Activated CD8-positive, alpha-beta memory T cell treated with anti-CD3 and anti-CD28 coated beads for 4 hours (primary cell): ENCODE measurements around the gene CHRNA10.

Experiments used
- DNase-seq, 2 donors: peaks; one replicate each; pipeline ENCODE4 v3.0.0-alpha.2; 2020; ENCODE audit warnings: low read depth in 2 of 2

CHRNA10 gene

GRCh38 chr11:3632070-3632660 lies 39.0 kb downstream of the CHRNA10 start:
- no peak for DNase-seq

- no peak for DNase-seq
Observed at GRCh38 chr11:3631331-3631730, 39.9 kb downstream of the CHRNA10 start.

DNA sequence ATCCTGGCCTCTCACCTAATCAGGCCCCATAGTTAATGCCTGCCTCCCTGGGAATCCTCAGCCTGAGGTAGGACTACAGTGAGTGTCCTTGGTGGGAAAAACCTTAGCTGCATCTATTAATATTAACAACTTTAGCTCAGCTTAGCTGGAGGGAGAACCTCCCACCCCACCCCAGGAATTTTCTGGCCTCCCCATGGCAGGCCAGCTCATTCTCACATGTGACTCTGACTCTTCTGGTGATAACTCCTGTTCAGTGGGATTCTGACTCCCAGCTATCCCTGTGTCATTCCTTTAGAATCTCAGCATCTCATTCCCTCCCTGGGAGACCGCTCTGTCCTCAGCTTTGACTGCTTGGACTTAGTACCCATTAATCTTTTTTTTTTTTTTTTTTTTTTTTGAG lies 43.9 kb downstream of the CHRNA10 start:
- no peak for DNase-seq

DNA sequence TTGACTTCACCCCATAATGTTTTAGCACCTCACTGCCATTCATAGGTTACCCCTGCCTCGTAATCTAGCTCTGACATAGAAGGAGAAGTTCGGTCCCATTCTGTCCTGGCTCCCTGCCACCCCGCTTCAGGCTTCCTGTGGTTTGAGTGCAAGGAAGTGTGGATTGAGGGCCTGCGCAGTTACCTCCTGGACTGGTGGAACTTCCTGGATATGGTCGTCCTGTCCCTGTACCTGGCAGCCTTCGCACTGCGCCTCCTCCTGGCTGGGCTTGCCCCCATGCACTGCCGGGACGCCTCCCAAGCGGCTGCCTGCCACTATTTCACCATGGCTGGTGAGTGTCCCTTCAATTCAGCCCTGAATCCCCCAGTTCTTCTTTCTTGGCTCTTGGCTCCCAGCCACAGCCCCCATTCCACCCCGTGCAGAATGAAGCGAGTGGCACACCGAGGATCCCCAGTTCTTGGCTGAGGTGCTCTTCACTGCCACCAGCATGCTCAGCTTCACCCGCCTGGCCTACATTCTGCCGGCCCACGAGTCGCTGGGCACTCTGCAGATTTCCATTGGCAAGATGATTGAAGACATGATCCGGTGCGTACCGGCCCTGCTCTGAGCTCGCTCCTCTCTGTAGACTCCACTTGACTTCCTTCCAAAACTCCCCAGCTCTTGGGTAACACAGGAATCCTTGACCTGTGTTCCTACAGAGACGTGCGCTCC lies 44.8 kb downstream of the CHRNA10 start:
- no peak for DNase-seq

DNA sequence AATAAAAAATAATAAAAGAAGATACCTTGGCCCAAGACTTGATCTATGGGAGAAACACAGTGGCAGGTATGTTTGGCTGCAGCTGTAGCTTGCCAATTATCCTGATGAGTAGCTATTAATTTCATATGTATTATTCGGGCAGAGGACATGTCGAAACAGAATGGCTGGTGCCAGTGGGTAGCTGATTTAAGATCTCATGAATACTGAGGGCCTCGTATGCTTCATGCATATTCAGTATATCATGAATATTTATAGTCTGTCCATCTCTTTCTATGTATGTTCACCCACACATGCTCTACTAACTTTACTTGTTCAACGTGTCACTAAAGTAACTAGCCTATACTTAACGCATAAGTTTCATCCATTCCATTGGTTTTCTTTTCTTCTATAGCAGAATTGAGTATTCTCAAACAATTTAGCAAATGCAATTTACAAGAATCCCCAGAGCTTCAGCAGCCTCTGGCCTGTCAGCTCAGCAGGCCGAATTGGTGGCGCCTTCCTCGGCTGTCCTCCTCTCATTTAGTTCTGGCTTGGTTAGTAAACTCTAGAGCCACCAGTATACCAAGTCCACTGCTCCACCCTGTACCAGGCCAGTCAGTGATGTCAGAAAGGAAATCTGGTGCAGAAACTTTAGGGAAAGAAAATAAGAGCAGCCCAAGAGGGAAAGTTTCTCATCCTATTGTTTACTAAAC lies 47.3 kb downstream of the CHRNA10 start:
- no peak for DNase-seq

GRCh38 chr11:3623121-3623520 lies 48.1 kb downstream of the CHRNA10 start:
- no peak for DNase-seq

DNA sequence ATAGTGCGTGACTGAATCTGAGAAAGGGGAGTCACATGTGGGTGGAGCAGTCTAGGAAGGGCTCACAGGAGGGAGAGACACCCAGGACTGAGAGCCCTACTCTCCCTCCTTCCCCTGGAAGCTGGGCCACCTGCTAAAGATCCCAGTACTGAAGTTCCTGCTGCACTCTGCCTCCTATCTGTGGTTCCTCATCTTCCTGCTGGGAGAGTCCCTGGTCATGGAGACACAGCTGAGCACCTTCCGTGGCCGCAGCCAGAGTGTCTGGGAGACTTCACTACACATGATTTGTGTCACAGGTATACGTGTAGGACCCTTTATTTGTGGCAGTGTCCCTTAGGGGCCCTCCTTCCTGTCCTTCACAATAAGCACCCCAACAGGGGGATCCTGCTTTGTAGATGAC lies 48.7 kb downstream of the CHRNA10 start:
- DNase-seq = no peak

DNA sequence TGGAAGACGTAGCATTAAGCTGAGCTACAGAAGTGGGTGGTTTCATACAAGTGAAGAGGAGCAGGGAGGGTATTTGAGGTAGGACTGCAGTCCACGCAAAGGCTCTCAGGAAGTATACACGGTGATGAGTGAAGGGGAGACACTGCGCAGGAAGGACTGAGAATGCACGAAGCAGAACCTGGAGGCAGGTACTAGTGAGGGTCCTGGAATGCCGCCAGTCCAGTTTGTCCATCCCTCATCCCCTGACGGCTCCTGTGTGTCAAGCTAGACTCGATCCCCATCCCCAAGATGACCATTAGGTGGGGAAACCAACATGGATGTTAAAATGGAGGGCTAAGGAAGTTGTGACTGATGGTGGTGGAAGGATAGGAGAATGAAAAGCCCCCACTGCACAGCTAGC lies 53.2 kb downstream of the CHRNA10 start:
- no peak for DNase-seq

- DNase-seq = no peak
Observed at GRCh38 chr11:3616721-3617460, 54.3 kb downstream of the CHRNA10 start.

- no peak for DNase-seq
Observed at GRCh38 chr11:3615998-3616397, 55.2 kb downstream of the CHRNA10 start.
